Astrocyte of the spinal cord (primary cell): ENCODE data around the gene SAMD11.

Experiments
- DNase-seq: peaks from one replicate; pipeline ENCODE4 v3.0.0; 2011; ENCODE audit warnings: low read depth, low spot score
- H3K4me3 ChIP-seq: 2 replicates; pipeline ENCODE4 v1.5.1; 2011; ENCODE audit warnings: low read depth, mild to moderate bottlenecking, low read length, moderate library complexity
- CTCF ChIP-seq: IDR thresholded peaks from 2 replicates; pipeline ENCODE4 v1.5.1; 2012; ENCODE audit warnings: low read depth, mild to moderate bottlenecking, low read length, inconsistent platforms
- in situ Hi-C: cut with HindIII; loops from 2 replicates; pipeline ENCODE4 v1.10.0; 2017; ENCODE audit warnings: low sequenced_read_pairs

The SAMD11 gene

DNA sequence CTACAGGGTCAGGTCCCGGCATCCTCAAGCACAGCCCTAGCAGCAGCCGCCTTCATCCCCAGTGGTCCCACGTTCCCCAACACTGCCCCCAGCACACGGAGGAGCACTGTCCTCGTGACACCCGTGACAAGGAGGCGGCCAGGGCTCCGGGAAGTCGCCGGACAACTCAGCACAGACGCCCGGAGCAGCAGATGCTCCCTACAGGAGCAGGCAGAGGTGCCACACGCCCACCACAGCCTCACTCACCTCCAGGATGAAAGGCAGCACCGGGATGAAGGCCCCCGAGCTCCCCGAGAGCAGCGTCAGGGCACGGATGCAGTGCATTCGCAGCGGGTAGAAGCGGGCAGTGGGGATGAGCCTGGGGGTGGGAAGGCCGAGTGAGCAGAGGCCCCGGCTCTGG, 27.2 kb downstream of the SAMD11 start:
- H3K4me3 ChIP-seq, result no peak overlapping the region
- in situ Hi-C loops, result no loop called here
- no peak for DNase-seq
- TF ChIP-seq CTCF, result no peak

GRCh38 chr1:951364-951763, 27.6 kb downstream of the SAMD11 start:
- in situ Hi-C loops, result no loop called here
- no peak overlapping the region for H3K4me3 ChIP-seq

GRCh38 chr1:952201-952600, 28.5 kb downstream of the SAMD11 start:
- in situ Hi-C loops, result no loop called here
- TF ChIP-seq CTCF, result no peak
- no peak for DNase-seq
- H3K4me3 ChIP-seq, result no peak overlapping the region

More at GRCh38 chr1:951364-951763, 27.6 kb downstream of the SAMD11 start:
- DNase-seq, result no peak
- peak; percentile 66 for TF ChIP-seq CTCF

DNA sequence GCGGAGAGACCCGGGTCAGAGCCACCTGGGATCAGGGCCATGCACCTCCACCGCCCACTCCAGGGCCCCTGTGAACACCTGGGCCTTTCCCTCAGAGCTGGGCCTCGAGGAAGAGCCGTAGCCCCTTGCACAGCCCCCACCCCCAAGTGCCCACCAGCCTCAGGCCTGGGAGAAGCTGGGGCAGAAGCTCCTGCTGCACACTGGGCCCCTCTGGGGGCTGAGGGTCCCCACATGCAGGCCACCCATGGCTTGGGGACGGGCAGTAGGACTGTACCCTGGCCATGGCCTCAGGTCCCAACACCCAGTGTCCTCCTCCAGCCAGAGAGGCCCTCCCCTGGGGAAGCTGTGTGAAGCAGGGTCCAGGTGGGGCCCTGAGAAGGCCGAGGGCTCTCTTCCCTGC, 28.9 kb downstream of the SAMD11 start:
- no peak for DNase-seq
- no peak for TF ChIP-seq CTCF
- in situ Hi-C loops, result no loop called here
- H3K4me3 ChIP-seq, result no peak overlapping the region

DNA sequence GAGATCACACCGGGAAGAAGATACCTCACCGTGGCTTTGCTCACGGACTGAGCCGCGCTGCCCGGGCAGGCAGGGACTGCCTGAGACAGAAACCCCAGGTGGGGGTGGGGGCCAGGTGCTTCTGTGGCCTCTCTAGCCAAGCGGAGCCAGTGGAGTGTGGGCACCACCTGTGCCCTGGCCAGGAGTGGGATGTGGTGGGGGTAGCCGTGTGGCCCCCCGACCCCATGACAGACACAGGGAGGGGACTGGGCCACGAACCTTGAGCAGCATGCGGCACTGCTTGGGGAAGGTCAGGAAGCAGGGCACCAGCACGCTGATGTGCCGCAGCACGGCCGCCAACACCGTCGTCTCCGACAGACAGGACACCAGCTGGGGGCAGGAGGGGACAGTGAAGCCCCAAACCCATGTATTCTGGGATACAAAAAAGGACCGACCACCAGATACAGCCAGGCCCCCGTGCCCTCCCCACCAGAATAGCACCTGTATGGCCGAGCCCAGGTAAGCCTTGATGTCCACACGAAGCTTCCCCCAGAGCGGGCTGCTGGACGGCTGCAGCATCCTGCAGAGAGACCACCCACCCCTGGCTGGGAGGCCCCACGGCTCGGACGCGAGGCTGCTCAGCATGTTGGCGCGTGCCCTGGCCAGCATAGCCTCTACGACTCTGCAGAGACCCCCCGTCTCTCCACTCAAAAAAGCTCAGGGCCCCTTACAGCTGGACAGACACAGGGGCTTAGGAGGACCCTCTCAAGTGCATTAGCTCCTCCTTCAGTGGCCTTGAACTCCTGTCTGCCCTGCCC, 30.0 kb downstream of the SAMD11 start:
- no peak for DNase-seq
- TF ChIP-seq CTCF, result no peak
- in situ Hi-C loops, result no loop called here
- no peak overlapping the region for H3K4me3 ChIP-seq

DNA sequence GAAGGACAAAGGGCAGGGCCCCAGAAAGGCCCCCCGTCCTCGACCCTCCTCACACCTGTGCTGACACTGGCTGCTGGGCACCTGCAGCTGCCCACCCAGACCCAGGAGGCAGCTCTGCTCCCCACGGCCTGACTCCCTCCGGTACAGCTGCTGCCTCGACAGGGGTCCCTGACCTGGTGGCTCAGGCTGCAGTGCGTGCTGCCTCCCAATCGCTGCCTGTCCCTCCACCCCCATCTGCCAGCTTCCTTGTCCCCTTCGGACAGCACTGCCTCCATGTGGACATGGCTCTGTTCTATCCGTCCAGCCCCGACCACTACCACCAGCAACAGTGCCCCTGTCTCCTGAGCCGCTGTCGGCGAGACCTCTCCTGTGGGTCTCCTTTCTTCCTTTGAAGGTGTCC, 31.2 kb downstream of the SAMD11 start:
- in situ Hi-C loops, result no loop called here
- no peak for DNase-seq
- TF ChIP-seq CTCF, result no peak
- H3K4me3 ChIP-seq, result no peak overlapping the region
